Brain microvascular endothelial cell (primary cell): ENCODE measurements around the gene MAP4.

Source experiments
- DNase-seq: peaks from one replicate; pipeline ENCODE4 v3.0.0-alpha.2; 2020
- H3K27ac ChIP-seq: fragments of 250-450 bp; sonication (Bioruptor Pico); 2 replicates; pipeline ENCODE4 v1.5.1; 2020; ENCODE audit warnings: mild to moderate bottlenecking, moderate library complexity
- H3K27me3 ChIP-seq: fragments of 250-450 bp; sonication (Bioruptor Pico); replicated peaks from 2 replicates; pipeline ENCODE4 v1.5.1; 2020; ENCODE audit warnings: mild to moderate bottlenecking
- H3K36me3 ChIP-seq: fragments of 250-450 bp; sonication (Bioruptor Pico); replicated peaks from 2 replicates; pipeline ENCODE4 v1.5.1; 2020; ENCODE audit warnings: mild to moderate bottlenecking
- H3K4me3 ChIP-seq: 2 replicates; pipeline ENCODE4 v1.5.1; 2011; ENCODE audit warnings: low read depth, mild to moderate bottlenecking, control low read depth, low read length, moderate library complexity
- in situ Hi-C: cut with HindIII; loops from 2 replicates; pipeline ENCODE4 v1.10.0; 2017; ENCODE audit warnings: low sequenced_read_pairs, low pct_ligation_motif_present
- TF ChIP-seq, protein P1 (sequence below): IDR thresholded peaks from 2 replicates; pipeline ENCODE4 v1.5.1; 2011; ENCODE audit warnings: low read depth, mild to moderate bottlenecking, moderate library complexity, low read length, control low read depth, inconsistent platforms; ENCODE audit errors: missing control alignments

The MAP4 gene

DNA sequence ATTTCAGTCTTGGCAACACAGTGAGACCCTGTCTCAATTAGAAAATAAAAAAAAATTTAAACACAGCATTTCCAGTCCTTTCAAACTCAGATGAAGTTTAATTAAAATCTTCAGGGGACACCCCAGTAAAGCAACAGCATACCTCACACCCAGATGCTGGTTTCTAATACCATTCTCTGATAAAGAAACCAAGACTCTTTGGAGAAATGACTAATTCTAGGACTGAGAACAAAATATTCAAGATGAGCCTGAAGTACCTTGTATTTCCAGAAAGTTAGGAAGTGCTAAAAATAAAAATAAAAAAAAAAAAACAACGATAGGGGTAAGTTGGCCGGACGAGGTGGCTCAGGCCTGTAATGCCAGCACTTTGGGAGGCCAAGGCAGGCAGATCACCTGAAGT lies 14.0 kb upstream of the MAP4 start:
- Histone ChIP-seq H3K4me3 (no peak overlapping the region), H3K27ac (no peak overlapping the region), H3K27me3 (no peaks in the 10 kb centered on the region), H3K36me3 (no peaks in the 10 kb centered on the region)
- in situ Hi-C loops, result no loop called here
- DNase-seq, result no peak
- TF ChIP-seq, protein P1, sequence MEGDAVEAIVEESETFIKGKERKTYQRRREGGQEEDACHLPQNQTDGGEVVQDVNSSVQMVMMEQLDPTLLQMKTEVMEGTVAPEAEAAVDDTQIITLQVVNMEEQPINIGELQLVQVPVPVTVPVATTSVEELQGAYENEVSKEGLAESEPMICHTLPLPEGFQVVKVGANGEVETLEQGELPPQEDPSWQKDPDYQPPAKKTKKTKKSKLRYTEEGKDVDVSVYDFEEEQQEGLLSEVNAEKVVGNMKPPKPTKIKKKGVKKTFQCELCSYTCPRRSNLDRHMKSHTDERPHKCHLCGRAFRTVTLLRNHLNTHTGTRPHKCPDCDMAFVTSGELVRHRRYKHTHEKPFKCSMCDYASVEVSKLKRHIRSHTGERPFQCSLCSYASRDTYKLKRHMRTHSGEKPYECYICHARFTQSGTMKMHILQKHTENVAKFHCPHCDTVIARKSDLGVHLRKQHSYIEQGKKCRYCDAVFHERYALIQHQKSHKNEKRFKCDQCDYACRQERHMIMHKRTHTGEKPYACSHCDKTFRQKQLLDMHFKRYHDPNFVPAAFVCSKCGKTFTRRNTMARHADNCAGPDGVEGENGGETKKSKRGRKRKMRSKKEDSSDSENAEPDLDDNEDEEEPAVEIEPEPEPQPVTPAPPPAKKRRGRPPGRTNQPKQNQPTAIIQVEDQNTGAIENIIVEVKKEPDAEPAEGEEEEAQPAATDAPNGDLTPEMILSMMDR, result no peak

DNA sequence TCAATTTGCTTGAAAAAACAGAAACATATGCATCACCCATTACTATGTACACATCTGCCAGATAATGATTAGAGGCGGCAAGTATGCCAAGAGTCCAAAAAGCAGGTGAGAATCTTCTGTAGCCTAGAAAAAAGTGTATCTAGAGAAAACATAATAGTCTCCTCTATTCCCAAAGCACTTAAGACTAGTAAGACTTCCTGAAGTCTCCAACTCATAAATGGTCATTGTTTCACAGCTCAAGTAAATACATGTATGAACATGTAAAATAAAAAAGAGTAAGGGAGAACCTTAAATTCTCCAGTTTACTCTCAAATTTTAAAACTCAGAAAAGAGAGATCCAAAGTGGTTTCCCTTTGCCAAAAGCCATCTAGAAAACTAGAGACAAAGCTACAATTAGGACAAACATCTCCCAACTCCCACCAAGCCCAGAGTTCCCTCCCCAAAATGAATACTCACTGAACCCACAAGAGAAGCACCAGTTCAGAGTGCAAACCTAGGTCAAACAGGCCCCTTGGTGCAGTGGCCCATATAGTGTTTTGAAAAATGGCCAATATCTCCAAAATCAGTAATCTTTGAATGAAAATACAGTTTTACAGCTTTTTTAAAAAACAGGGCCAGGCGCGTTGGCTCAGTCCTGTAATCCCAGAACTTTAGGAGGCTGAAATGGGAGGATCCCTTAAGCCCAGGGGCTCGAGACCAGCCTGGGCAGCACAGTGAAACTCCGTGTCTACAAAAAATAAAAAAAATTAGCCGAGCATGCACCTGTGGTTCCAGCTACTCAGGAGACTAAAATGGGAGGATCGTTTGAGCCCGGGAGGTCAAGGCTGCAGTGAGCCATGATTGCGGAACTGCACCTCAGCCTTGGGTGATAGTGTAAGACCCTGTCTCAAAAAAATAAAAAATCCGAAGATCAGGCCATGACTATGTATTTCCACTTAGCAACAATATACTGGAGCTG lies 11.0 kb upstream of the MAP4 start:
- DNase-seq, result no peak
- H3K4me3 ChIP-seq, result no peak overlapping the region
- H3K27ac ChIP-seq, result no peak overlapping the region
- H3K36me3 ChIP-seq, result no peaks in the 10 kb centered on the region
- TF ChIP-seq, protein P1, result no peak
- no peaks in the 10 kb centered on the region for H3K27me3 ChIP-seq
- in situ Hi-C loops, result no loop called here

DNA sequence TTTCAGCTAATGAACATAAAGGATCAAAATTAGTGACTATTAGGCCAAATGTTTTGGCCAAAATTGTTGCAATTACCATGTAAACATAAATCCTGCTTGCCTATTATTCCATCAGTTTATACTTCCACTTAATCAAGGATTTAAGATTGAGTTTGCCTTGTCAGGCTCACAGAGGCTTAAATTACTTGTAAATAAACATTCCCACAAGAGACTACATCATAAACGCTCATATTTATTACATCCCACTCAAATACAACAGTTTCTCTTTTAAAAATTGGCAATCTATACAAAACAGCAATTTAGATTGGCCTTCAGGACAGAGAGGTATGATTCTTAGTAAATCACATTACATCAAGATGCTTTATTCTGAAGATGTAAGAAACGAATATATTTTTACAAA lies 9.9 kb upstream of the MAP4 start:
- Histone ChIP-seq H3K27ac (no peak overlapping the region), H3K4me3 (no peak overlapping the region), H3K27me3 (no peaks in the 10 kb centered on the region), H3K36me3 (no peaks in the 10 kb centered on the region)
- DNase-seq, result no peak
- in situ Hi-C loops, result no loop called here
- TF ChIP-seq, protein P1, result no peak

DNA sequence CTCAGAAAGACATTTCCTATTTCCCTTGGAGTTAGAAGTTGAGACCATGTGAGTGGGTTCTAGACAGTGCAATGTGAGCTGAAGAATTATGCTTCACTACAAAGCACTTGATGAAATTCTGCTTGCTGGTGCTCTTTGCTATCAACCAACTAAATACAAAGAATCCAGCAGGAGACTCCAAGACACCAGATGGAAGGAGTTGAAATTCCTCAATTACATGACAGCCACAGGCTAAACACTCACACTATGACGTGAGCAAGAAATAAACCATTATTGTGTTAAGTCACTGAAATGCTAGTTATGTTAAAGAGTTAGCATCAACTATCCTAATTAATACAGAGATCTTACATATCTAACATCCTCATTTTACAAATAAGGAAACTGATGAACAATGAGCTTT lies 8.2 kb upstream of the MAP4 start:
- in situ Hi-C loops, result no loop called here
- no peaks in the 10 kb centered on the region for H3K36me3 ChIP-seq
- no peaks in the 10 kb centered on the region for H3K27me3 ChIP-seq
- TF ChIP-seq, protein P1, result no peak
- no peak overlapping the region for H3K4me3 ChIP-seq
- no peak for DNase-seq
- H3K27ac ChIP-seq, result no peak overlapping the region

DNA sequence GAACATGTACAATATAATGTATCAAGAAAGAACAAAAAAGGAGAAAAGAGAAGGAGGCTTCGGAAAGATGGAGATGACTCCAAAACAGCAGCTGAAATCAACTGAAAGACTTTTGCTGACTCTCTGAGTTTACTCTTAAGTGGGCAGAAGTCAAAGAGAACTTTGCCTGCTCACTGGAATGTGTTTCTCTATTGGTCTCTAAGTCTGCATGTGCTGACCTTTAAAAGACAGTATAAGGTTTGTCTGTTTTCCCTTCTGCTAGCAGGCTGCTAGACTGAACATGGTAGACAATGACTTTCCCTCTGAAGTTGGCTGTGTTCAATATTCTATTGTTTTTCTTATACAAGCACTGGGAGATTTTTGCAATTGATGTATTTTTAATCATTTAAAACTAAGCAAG lies 7.2 kb upstream of the MAP4 start:
- no peak overlapping the region for H3K27ac ChIP-seq
- in situ Hi-C loops, result no loop called here
- no peaks in the 10 kb centered on the region for H3K27me3 ChIP-seq
- TF ChIP-seq, protein P1, result no peak
- no peak overlapping the region for H3K4me3 ChIP-seq
- DNase-seq, result no peak
- H3K36me3 ChIP-seq, result no peaks in the 10 kb centered on the region
